ENCODE results near the gene RIPPLY2.
"Not testable (repeated sequence)": the region's sequence is repeated elsewhere in the genome, so short reads cannot be mapped to it uniquely, and the experiment has no call there.

The RIPPLY2 gene

GRCh38 chr6:83860782-83861495, 7.8 kb downstream of the RIPPLY2 start:
- DNase-seq: no peak

- DNase-seq: no peak
Measured at GRCh38 chr6:83862776-83863471, 9.8 kb downstream of the RIPPLY2 start.

- DNase-seq: no peak
Measured at GRCh38 chr6:83867043-83867442, 13.9 kb downstream of the RIPPLY2 start.

GRCh38 chr6:83867527-83868161, 14.5 kb downstream of the RIPPLY2 start:
- DNase-seq: peak; percentile 54

GRCh38 chr6:83868639-83869038, 15.5 kb downstream of the RIPPLY2 start:
- DNase-seq: no peak

- no peak for DNase-seq
Measured at GRCh38 chr6:83870649-83871048, 17.5 kb downstream of the RIPPLY2 start.

GRCh38 chr6:83872386-83873118, 19.4 kb downstream of the RIPPLY2 start:
- DNase-seq: no peak

- DNase-seq: no peak
Measured at GRCh38 chr6:83873869-83874268, 20.7 kb downstream of the RIPPLY2 start.

GRCh38 chr6:83875843-83876242, 22.7 kb downstream of the RIPPLY2 start:
- DNase-seq: no peak

GRCh38 chr6:83878902-83879644, 25.9 kb downstream of the RIPPLY2 start:
- DNase-seq: no peak

- DNase-seq: no peak
Measured at GRCh38 chr6:83879746-83880145, 26.6 kb downstream of the RIPPLY2 start.

GRCh38 chr6:83883240-83883639, 30.1 kb downstream of the RIPPLY2 start:
- DNase-seq: no peak

GRCh38 chr6:83884523-83884922, 31.4 kb downstream of the RIPPLY2 start:
- DNase-seq: peak; percentile 79

- no peak for DNase-seq
Measured at GRCh38 chr6:83885984-83886383, 32.8 kb downstream of the RIPPLY2 start.

GRCh38 chr6:83889621-83890020, 36.5 kb downstream of the RIPPLY2 start:
- DNase-seq: no peak

- DNase-seq: no peak
Measured at GRCh38 chr6:83890520-83890919, 37.4 kb downstream of the RIPPLY2 start.

GRCh38 chr6:83891586-83891985, 38.4 kb downstream of the RIPPLY2 start:
- no peak for DNase-seq

GRCh38 chr6:83893024-83893423, 39.9 kb downstream of the RIPPLY2 start:
- DNase-seq: no peak

- not testable (repeated sequence) for DNase-seq
Measured at GRCh38 chr6:83897094-83897493, 43.9 kb downstream of the RIPPLY2 start.

- DNase-seq: no peak
Measured at GRCh38 chr6:83901624-83902023, 48.5 kb downstream of the RIPPLY2 start.

- no peak for DNase-seq
Measured at GRCh38 chr6:83904395-83904794, 51.2 kb downstream of the RIPPLY2 start.

- no peak for DNase-seq
Measured at GRCh38 chr6:83905648-83906047, 52.5 kb downstream of the RIPPLY2 start.
